ENCODE results near the gene PRSS57.
"Not testable (repeated sequence)": the region's sequence is repeated elsewhere in the genome, so short reads cannot be mapped to it uniquely, and the experiment has no call there.

The PRSS57 gene

GRCh38 chr19:695352-695949, at the start of gene PRSS57:
PRSS57 (minus strand) TSS chr19:695452; CDS start chr19:695430, 22 bp downstream.
- no peaks in the 10 kb centered on the region for H3K9me3 Mint-ChIP-seq
- DNase-seq (ENCODE audit: low spot score in 2 of 2) (no peak), ATAC-seq (replicated peaks; ENCODE audit: extremely low read depth, poor library complexity, severe bottlenecking) (no peak)
- peak within 1 kb of the TSS; percentile 11 for H3K4me3 Mint-ChIP-seq
- H3K36me3 Mint-ChIP-seq (ENCODE audit: insufficient read depth) = peaks cover 3% of the 10 kb centered on the region
- H3K27me3 Mint-ChIP-seq = peaks cover 14% of the 10 kb centered on the region
- no peaks in the 10 kb centered on the region for H3K4me1 Mint-ChIP-seq
- H3K27ac Mint-ChIP-seq (ENCODE audit: low read depth) = no peak within 1 kb of the TSS

GRCh38 chr19:743168-743687, 48.0 kb upstream of the PRSS57 start:
- H3K4me1 Mint-ChIP-seq = no peaks in the 10 kb centered on the region
- no peak overlapping the region for H3K27ac Mint-ChIP-seq (ENCODE audit: low read depth)

GRCh38 chr19:742540-743075, 47.4 kb upstream of the PRSS57 start:
- DNase-seq (ENCODE audit: low spot score in 2 of 2) (no peak), ATAC-seq (replicated peaks; ENCODE audit: extremely low read depth, poor library complexity, severe bottlenecking) (no peak)
- no peaks in the 10 kb centered on the region for H3K4me1 Mint-ChIP-seq
- no peaks in the 10 kb centered on the region for H3K9me3 Mint-ChIP-seq
- no peak overlapping the region for H3K27ac Mint-ChIP-seq (ENCODE audit: low read depth)
- H3K27me3 Mint-ChIP-seq = peaks cover 3% of the 10 kb centered on the region
- H3K36me3 Mint-ChIP-seq (ENCODE audit: insufficient read depth) = peaks cover 10% of the 10 kb centered on the region
- no peak overlapping the region for H3K4me3 Mint-ChIP-seq

More at GRCh38 chr19:743168-743687, 48.0 kb upstream of the PRSS57 start:
- ATAC-seq (replicated peaks; ENCODE audit: extremely low read depth, poor library complexity, severe bottlenecking) (no peak), DNase-seq (ENCODE audit: low spot score in 2 of 2) (no peak)
- Mint-ChIP-seq H3K4me3 (no peak overlapping the region), H3K27me3 (no peaks in the 10 kb centered on the region), H3K36me3 (ENCODE audit: insufficient read depth) (peaks cover 10% of the 10 kb centered on the region), H3K9me3 (no peaks in the 10 kb centered on the region)

GRCh38 chr19:741506-742131, 46.4 kb upstream of the PRSS57 start:
- Mint-ChIP-seq H3K4me3 (no peak overlapping the region), H3K36me3 (ENCODE audit: insufficient read depth) (peaks cover 10% of the 10 kb centered on the region), H3K27ac (ENCODE audit: low read depth) (no peak overlapping the region), H3K4me1 (no peaks in the 10 kb centered on the region), H3K27me3 (peaks cover 11% of the 10 kb centered on the region), H3K9me3 (no peaks in the 10 kb centered on the region)
- ATAC-seq (replicated peaks; ENCODE audit: extremely low read depth, poor library complexity, severe bottlenecking) = no peak
- DNase-seq (ENCODE audit: low spot score in 2 of 2) = no peak

- not testable (repeated sequence) for H3K9me3 Mint-ChIP-seq; DNase-seq (ENCODE audit: low spot score in 2 of 2); H3K4me1 Mint-ChIP-seq; H3K4me3 Mint-ChIP-seq; H3K36me3 Mint-ChIP-seq (ENCODE audit: insufficient read depth); H3K27ac Mint-ChIP-seq (ENCODE audit: low read depth); ATAC-seq (replicated peaks; ENCODE audit: extremely low read depth, poor library complexity, severe bottlenecking)
- H3K27me3 Mint-ChIP-seq = peaks cover 11% of the 10 kb centered on the region
These were observed 45.7 kb upstream of the PRSS57 start for GRCh38 chr19:740816-741505.

GRCh38 chr19:739998-740715, 44.9 kb upstream of the PRSS57 start:
- H3K9me3 Mint-ChIP-seq = no peaks in the 10 kb centered on the region
- H3K4me3 Mint-ChIP-seq = no peak overlapping the region
- no peaks in the 10 kb centered on the region for H3K4me1 Mint-ChIP-seq
- no peak for ATAC-seq (replicated peaks; ENCODE audit: extremely low read depth, poor library complexity, severe bottlenecking)
- peaks cover 11% of the 10 kb centered on the region for H3K27me3 Mint-ChIP-seq
- no peak for DNase-seq (ENCODE audit: low spot score in 2 of 2)
- H3K36me3 Mint-ChIP-seq (ENCODE audit: insufficient read depth) = peaks cover 10% of the 10 kb centered on the region
- H3K27ac Mint-ChIP-seq (ENCODE audit: low read depth) = no peak overlapping the region

GRCh38 chr19:738509-739128, 43.4 kb upstream of the PRSS57 start:
- Mint-ChIP-seq H3K27ac (ENCODE audit: low read depth) (no peak overlapping the region), H3K9me3 (no peaks in the 10 kb centered on the region), H3K4me3 (no peak overlapping the region), H3K36me3 (ENCODE audit: insufficient read depth) (peaks cover 15% of the 10 kb centered on the region), H3K4me1 (peaks cover 7% of the 10 kb centered on the region), H3K27me3 (peaks cover 11% of the 10 kb centered on the region)
- DNase-seq (ENCODE audit: low spot score in 2 of 2) = no peak
- no peak for ATAC-seq (replicated peaks; ENCODE audit: extremely low read depth, poor library complexity, severe bottlenecking)

GRCh38 chr19:737591-738093, 42.4 kb upstream of the PRSS57 start:
- ATAC-seq (replicated peaks; ENCODE audit: extremely low read depth, poor library complexity, severe bottlenecking) (peak; percentile 65), DNase-seq (ENCODE audit: low spot score in 2 of 2) (peak; percentile 35 to 43)
- Mint-ChIP-seq H3K4me3 (no peak overlapping the region), H3K4me1 (peaks cover 14% of the 10 kb centered on the region), H3K27ac (ENCODE audit: low read depth) (no peak overlapping the region), H3K27me3 (peaks cover 11% of the 10 kb centered on the region), H3K36me3 (ENCODE audit: insufficient read depth) (peaks cover 15% of the 10 kb centered on the region), H3K9me3 (no peaks in the 10 kb centered on the region)

- Mint-ChIP-seq H3K27me3 (peaks cover 11% of the 10 kb centered on the region), H3K36me3 (ENCODE audit: insufficient read depth) (peaks cover 15% of the 10 kb centered on the region), H3K9me3 (no peaks in the 10 kb centered on the region), H3K4me1 (peaks cover 14% of the 10 kb centered on the region), H3K4me3 (no peak overlapping the region), H3K27ac (ENCODE audit: low read depth) (no peak overlapping the region)
- no peak for DNase-seq (ENCODE audit: low spot score in 2 of 2)
- ATAC-seq (replicated peaks; ENCODE audit: extremely low read depth, poor library complexity, severe bottlenecking) = no peak
These were observed 40.9 kb upstream of the PRSS57 start for GRCh38 chr19:736125-736524.

- DNase-seq (ENCODE audit: low spot score in 2 of 2) (no peak), ATAC-seq (replicated peaks; ENCODE audit: extremely low read depth, poor library complexity, severe bottlenecking) (no peak)
- no peaks in the 10 kb centered on the region for H3K9me3 Mint-ChIP-seq
- no peak overlapping the region for H3K27ac Mint-ChIP-seq (ENCODE audit: low read depth)
- H3K4me1 Mint-ChIP-seq = peaks cover 14% of the 10 kb centered on the region
- H3K36me3 Mint-ChIP-seq (ENCODE audit: insufficient read depth) = peaks cover 11% of the 10 kb centered on the region
- H3K27me3 Mint-ChIP-seq = peaks cover 11% of the 10 kb centered on the region
- no peak overlapping the region for H3K4me3 Mint-ChIP-seq
These were observed 39.5 kb upstream of the PRSS57 start for GRCh38 chr19:734716-735115.

- Mint-ChIP-seq H3K27me3 (peaks cover 6% of the 10 kb centered on the region), H3K4me3 (no peak overlapping the region), H3K36me3 (ENCODE audit: insufficient read depth) (peaks cover 7% of the 10 kb centered on the region), H3K9me3 (no peaks in the 10 kb centered on the region), H3K27ac (ENCODE audit: low read depth) (no peak overlapping the region), H3K4me1 (peaks cover 14% of the 10 kb centered on the region)
- DNase-seq (ENCODE audit: low spot score in 2 of 2) (no peak), ATAC-seq (replicated peaks; ENCODE audit: extremely low read depth, poor library complexity, severe bottlenecking) (no peak)
These were observed 37.2 kb upstream of the PRSS57 start for GRCh38 chr19:732148-733069.

Measured in central memory CD8-positive, alpha-beta T cell (primary cell).